Neuronal stem cell (in vitro differentiated cells): ENCODE measurements around the gene ISL2.

ENCODE experiments used
- DNase-seq: peaks from one replicate; pipeline ENCODE4 v3.0.0-alpha.2; 2013; ENCODE audit warnings: low spot score
- H2AFZ ChIP-seq: one replicate; pipeline ENCODE4 v1.6.1; 2013; ENCODE audit warnings: mild to moderate bottlenecking, low read length, inconsistent platforms
- H2AK5ac ChIP-seq: 2 replicates; pipeline ENCODE4 v1.6.1; 2013; ENCODE audit warnings: low read depth, mild to moderate bottlenecking, inconsistent platforms, low read length, moderate library complexity, mixed read lengths
- H2BK120ac ChIP-seq: 2 replicates; pipeline ENCODE4 v1.6.1; 2013; ENCODE audit warnings: low read depth, mild to moderate bottlenecking, inconsistent platforms, low read length, moderate library complexity, mixed read lengths
- H2BK12ac ChIP-seq: one replicate; pipeline ENCODE4 v1.6.1; 2013; ENCODE audit warnings: low read length, inconsistent platforms
- H2BK15ac ChIP-seq: 2 replicates; pipeline ENCODE4 v1.6.1; 2013; ENCODE audit warnings: mild to moderate bottlenecking, low read length, inconsistent platforms, mixed read lengths
- H2BK5ac ChIP-seq: one replicate; pipeline ENCODE4 v1.6.1; 2013; ENCODE audit warnings: inconsistent platforms, mild to moderate bottlenecking, low read length, moderate library complexity
- H3K14ac ChIP-seq: one replicate; pipeline ENCODE4 v1.6.1; 2013; ENCODE audit warnings: low read length, inconsistent platforms
- H3K18ac ChIP-seq: 2 replicates; pipeline ENCODE4 v1.6.1; 2013; ENCODE audit warnings: low read length, inconsistent platforms
- H3K23ac ChIP-seq: 2 replicates; pipeline ENCODE4 v1.6.1; 2013; ENCODE audit warnings: low read depth, mild to moderate bottlenecking, mixed read lengths, low read length, inconsistent platforms; ENCODE audit not compliant: poor library complexity
- H3K27ac ChIP-seq: replicated peaks from 3 replicates; pipeline ENCODE4 v1.5.1; 2013; ENCODE audit warnings: low read length, inconsistent platforms
- H3K27me3 ChIP-seq, 3 experiments: 2 replicates each; pipeline ENCODE4 v1.6.1; 2013; ENCODE audit warnings: low read length in 3 of 3, mild to moderate bottlenecking in 2 of 3, inconsistent platforms in 1 of 3, low read depth in 1 of 3, mixed read lengths in 1 of 3, moderate library complexity in 1 of 3; ENCODE audit not compliant: control insufficient read depth in 3 of 3, insufficient read depth in 3 of 3
- H3K36me3 ChIP-seq, 2 donors: replicated peaks in 1 of 2; 2 replicates each; pipeline ENCODE4 v1.6.1; 2013; ENCODE audit warnings: low read length in 2 of 2; ENCODE audit not compliant: control insufficient read depth in 2 of 2, insufficient read depth in 2 of 2
- H3K4ac ChIP-seq: 2 replicates; pipeline ENCODE4 v1.6.1; 2013; ENCODE audit warnings: inconsistent platforms, mild to moderate bottlenecking, low read length, moderate library complexity
- H3K4me1 ChIP-seq, 2 donors: 1 replicate in 1 of 2; 2 replicates in 1 of 2; pipeline ENCODE4 v1.6.1; 2013; ENCODE audit warnings: low read length in 2 of 2, low read depth in 1 of 2; ENCODE audit not compliant: control insufficient read depth in 2 of 2, insufficient read depth in 1 of 2
- H3K4me2 ChIP-seq: one replicate; pipeline ENCODE4 v1.6.1; 2013; ENCODE audit warnings: mild to moderate bottlenecking, low read length, inconsistent platforms; ENCODE audit not compliant: insufficient read depth, poor library complexity, severe bottlenecking
- H3K4me3 ChIP-seq, 2 donors: 2 replicates each; pipeline ENCODE4 v1.5.1; 2013; ENCODE audit warnings: low read length in 2 of 2, mild to moderate bottlenecking in 2 of 2, inconsistent platforms in 1 of 2, moderate library complexity in 1 of 2
- H3K79me1 ChIP-seq: one replicate; pipeline ENCODE4 v1.6.1; 2013; ENCODE audit warnings: low read depth, mild to moderate bottlenecking, inconsistent platforms, low read length, moderate library complexity
- H3K9ac ChIP-seq: one replicate; pipeline ENCODE4 v1.6.1; 2013; ENCODE audit warnings: mild to moderate bottlenecking, low read depth, low read length, inconsistent platforms; ENCODE audit not compliant: poor library complexity
- H3K9me3 ChIP-seq, 2 donors: replicated peaks in 1 of 2; 2 replicates each; pipeline versions ENCODE3 to v1.6.1; 2013; ENCODE audit warnings: low read length in 2 of 2, mild to moderate bottlenecking in 2 of 2, inconsistent platforms in 1 of 2, low read depth in 1 of 2, mixed read lengths in 1 of 2, moderate library complexity in 1 of 2; ENCODE audit not compliant: control insufficient read depth in 2 of 2, insufficient read depth in 1 of 2
- H4K8ac ChIP-seq: one replicate; pipeline ENCODE4 v1.6.1; 2013; ENCODE audit warnings: low read depth, mild to moderate bottlenecking, inconsistent platforms, low read length, moderate library complexity
- H4K91ac ChIP-seq: one replicate; pipeline ENCODE4 v1.6.1; 2013; ENCODE audit warnings: low read length, low read depth, mild to moderate bottlenecking, inconsistent platforms; ENCODE audit not compliant: poor library complexity
- WGBS, 2 donors: extraction: QIAGEN DNeasy Blood & Tissue Kit; methylation state at CpG; one replicate each; pipeline ENCODE4 v1.1.7; 2013; ENCODE audit warnings: missing lambda C conversion rate in 2 of 2, mixed read lengths in 1 of 2; ENCODE audit not compliant: insufficient read length in 2 of 2, insufficient replicate concordance in 1 of 2; ENCODE audit errors: extremely low coverage in 2 of 2; 5-methylcytosine and 5-hydroxymethylcytosine counted together

ISL2 gene

GRCh38 chr15:76386926-76387325, 50.4 kb downstream of the ISL2 start:
- Histone ChIP-seq H3K36me3 (no peaks in the 10 kb centered on the region), H3K4me1 (no peaks in the 10 kb centered on the region), H3K14ac (no peak overlapping the region), H3K9ac (no peak overlapping the region), H4K91ac (no peak overlapping the region), H3K27ac (no peak overlapping the region), H3K23ac (no peak overlapping the region), H3K4me3 (no peak overlapping the region), H2BK5ac (no peak overlapping the region), H2AK5ac (no peak overlapping the region), H3K4ac (no peak overlapping the region), H3K79me1 (no peaks in the 10 kb centered on the region), H2BK120ac (no peak overlapping the region), H2AFZ (no peak overlapping the region), H2BK12ac (no peak overlapping the region), H3K9me3 (no peaks in the 10 kb centered on the region), H4K8ac (no peak overlapping the region), H3K4me2 (no peak overlapping the region), H3K27me3 (no peaks in the 10 kb centered on the region), H3K18ac (no peak overlapping the region), H2BK15ac (no peak overlapping the region)
- DNase-seq = no peak
- WGBS, 2 donors = no CpG with 5 or more reads among the region's 2 CpGs

- H3K4me1 ChIP-seq = peaks cover 0 to 2% of the 10 kb centered on the region in 2 donors
- H3K79me1 ChIP-seq = no peaks in the 10 kb centered on the region
- H2BK12ac ChIP-seq = no peak overlapping the region
- H4K8ac ChIP-seq = no peak overlapping the region
- no peak overlapping the region for H3K4ac ChIP-seq
- no peak overlapping the region for H2BK15ac ChIP-seq
- H3K36me3 ChIP-seq = no peaks in the 10 kb centered on the region
- H3K27me3 ChIP-seq = no peaks in the 10 kb centered on the region
- no peak overlapping the region for H3K4me2 ChIP-seq
- H4K91ac ChIP-seq = no peak overlapping the region
- H2AK5ac ChIP-seq = no peak overlapping the region
- no peak overlapping the region for H2BK120ac ChIP-seq
- no peaks in the 10 kb centered on the region for H3K9me3 ChIP-seq
- no peak overlapping the region for H2BK5ac ChIP-seq
- H3K9ac ChIP-seq = no peak overlapping the region
- H3K23ac ChIP-seq = no peak overlapping the region
- H3K4me3 ChIP-seq = no peak overlapping the region
- H3K18ac ChIP-seq = no peak overlapping the region
- H3K14ac ChIP-seq = no peak overlapping the region
- H3K27ac ChIP-seq = no peak overlapping the region
- no peak overlapping the region for H2AFZ ChIP-seq
- no peak for DNase-seq
Measured at GRCh38 chr15:76390571-76390970, 54.0 kb downstream of the ISL2 start.

- Histone ChIP-seq H3K23ac (no peak overlapping the region), H3K36me3 (no peaks in the 10 kb centered on the region), H3K4me3 (no peak overlapping the region), H3K4me1 (peaks cover 0 to 2% of the 10 kb centered on the region in 2 donors), H3K27ac (no peak overlapping the region), H3K14ac (no peak overlapping the region), H3K18ac (no peak overlapping the region), H3K79me1 (no peaks in the 10 kb centered on the region), H3K4me2 (no peak overlapping the region), H3K4ac (no peak overlapping the region), H4K91ac (no peak overlapping the region), H2BK120ac (no peak overlapping the region), H2BK12ac (no peak overlapping the region), H2BK5ac (no peak overlapping the region), H2AK5ac (no peak overlapping the region), H4K8ac (no peak overlapping the region), H2BK15ac (no peak overlapping the region), H3K9ac (no peak overlapping the region), H2AFZ (no peak overlapping the region), H3K9me3 (no peaks in the 10 kb centered on the region), H3K27me3 (no peaks in the 10 kb centered on the region)
- no CpG with 5 or more reads among the region's 3 CpGs for WGBS, 2 donors
- DNase-seq = no peak
Measured at GRCh38 chr15:76391309-76391708, 54.7 kb downstream of the ISL2 start.

GRCh38 chr15:76391847-76392246, 55.3 kb downstream of the ISL2 start:
- Histone ChIP-seq H3K4ac (no peak overlapping the region), H3K4me2 (no peak overlapping the region), H4K8ac (no peak overlapping the region), H3K9me3 (no peaks in the 10 kb centered on the region), H3K36me3 (no peaks in the 10 kb centered on the region), H3K27ac (no peak overlapping the region), H2BK5ac (no peak overlapping the region), H3K18ac (no peak overlapping the region), H2BK15ac (no peak overlapping the region), H3K79me1 (no peaks in the 10 kb centered on the region), H3K4me1 (peaks cover 0 to 2% of the 10 kb centered on the region in 2 donors), H3K14ac (no peak overlapping the region), H3K23ac (no peak overlapping the region), H2AFZ (no peak overlapping the region), H3K27me3 (no peaks in the 10 kb centered on the region), H2BK12ac (no peak overlapping the region), H4K91ac (no peak overlapping the region), H2BK120ac (no peak overlapping the region), H2AK5ac (no peak overlapping the region), H3K9ac (no peak overlapping the region), H3K4me3 (no peak overlapping the region)
- no peak for DNase-seq
